GM23338 (cell line): ENCODE data around the gene KDM1A. TPM values are rescaled to one million over a fixed set of nuclear protein-coding genes. Genes with fewer than 3 reads are reported as not detected.

Experiments used
- ATAC-seq: fragments of 200-7000 bp; cut with Tn5 transposase; 3 replicates; pipeline ENCODE4 v1.9.1; 2020
- DNase-seq: peaks from one replicate; pipeline ENCODE4 v3.0.0-alpha.2; 2015; ENCODE audit warnings: low spot score
- H2AFZ ChIP-seq: fragments of 200-600 bp; sonication (generic); 2 replicates; pipeline ENCODE4 v1.8.0; 2016; ENCODE audit warnings: antibody characterized with exemption, mild to moderate bottlenecking, moderate library complexity
- H3F3A ChIP-seq: fragments of 200-600 bp; sonication (generic); replicated peaks from 2 replicates; pipeline ENCODE4 v1.8.0; 2017; ENCODE audit warnings: antibody characterized with exemption, mixed run types, low read depth
- H3K27ac ChIP-seq: fragments of 200-600 bp; sonication (generic); 2 replicates; pipeline ENCODE4 v1.6.1; 2016; ENCODE audit warnings: low read depth
- H3K27me3 ChIP-seq: fragments of 200-600 bp; sonication (generic); 2 replicates; pipeline ENCODE4 v1.8.0; 2016; ENCODE audit warnings: mild to moderate bottlenecking, mixed run types, moderate library complexity; ENCODE audit not compliant: insufficient read depth
- H3K36me3 ChIP-seq: fragments of 200-600 bp; sonication (generic); 2 replicates; pipeline ENCODE4 v1.8.0; 2016; ENCODE audit warnings: mild to moderate bottlenecking; ENCODE audit not compliant: insufficient read depth
- H3K4me1 ChIP-seq: fragments of 200-600 bp; sonication (generic); 2 replicates; pipeline ENCODE4 v1.8.0; 2016; ENCODE audit warnings: mild to moderate bottlenecking, moderate library complexity; ENCODE audit not compliant: insufficient read depth
- H3K4me2 ChIP-seq: fragments of 200-600 bp; sonication (generic); 2 replicates; pipeline ENCODE4 v1.7.1; 2017; ENCODE audit warnings: mixed run types
- H3K4me3 ChIP-seq: fragments of 200-600 bp; sonication (generic); 2 replicates; pipeline ENCODE4 v1.6.1; 2016; ENCODE audit warnings: mixed run types
- H3K79me2 ChIP-seq: fragments of 200-600 bp; sonication (generic); replicated peaks from 2 replicates; pipeline ENCODE4 v1.8.0; 2017; ENCODE audit warnings: mild to moderate bottlenecking; ENCODE audit not compliant: insufficient read depth
- H3K9me2 ChIP-seq: fragments of 200-600 bp; sonication (generic); 2 replicates; pipeline ENCODE4 v1.8.0; 2017; ENCODE audit not compliant: insufficient read depth
- H4K20me1 ChIP-seq: fragments of 200-600 bp; sonication (generic); replicated peaks from 2 replicates; pipeline ENCODE4 v1.8.0; 2017; ENCODE audit warnings: mild to moderate bottlenecking; ENCODE audit not compliant: insufficient read depth
- H3K27ac Mint-ChIP-seq: 2 replicates; pipeline ENCODE4 v1.8.0; 2020; ENCODE audit warnings: inconsistent platforms, mild to moderate bottlenecking, moderate library complexity, mixed read lengths
- H3K27me3 Mint-ChIP-seq: 3 replicates; pipeline ENCODE4 v1.8.0; 2022; ENCODE audit warnings: low read depth, mild to moderate bottlenecking, moderate library complexity, mixed read lengths, inconsistent platforms; ENCODE audit not compliant: insufficient read depth, poor library complexity
- H3K36me3 Mint-ChIP-seq: 3 replicates; pipeline ENCODE4 v1.8.0; 2021; ENCODE audit warnings: low read depth, mild to moderate bottlenecking, inconsistent platforms, moderate library complexity, mixed read lengths
- H3K4me1 Mint-ChIP-seq: 3 replicates; pipeline ENCODE4 v1.8.0; 2020; ENCODE audit warnings: mild to moderate bottlenecking, inconsistent platforms, mixed read lengths
- H3K4me3 Mint-ChIP-seq: 3 replicates; pipeline ENCODE4 v1.8.0; 2021; ENCODE audit warnings: moderate library complexity, mild to moderate bottlenecking, inconsistent platforms, mixed read lengths
- H3K9me3 Mint-ChIP-seq: 3 replicates; pipeline ENCODE4 v1.8.0; 2020; ENCODE audit warnings: moderate library complexity, mild to moderate bottlenecking, inconsistent platforms, mixed read lengths
- CREB1 ChIP-seq: fragments of 250-450 bp; sonication (Bioruptor Pico); IDR thresholded peaks from 2 replicates; pipeline ENCODE4 v1.5.0; 2020; ENCODE audit warnings: low read depth, mild to moderate bottlenecking, moderate library complexity
- EZH2 ChIP-seq: fragments of 200-600 bp; sonication (generic); IDR thresholded peaks from one replicate; pipeline ENCODE4 v1.8.0; 2017; ENCODE audit warnings: antibody characterized with exemption, mild to moderate bottlenecking, low read depth; ENCODE audit not compliant: unreplicated experiment
- EZH2phosphoT487 ChIP-seq: fragments of 200-600 bp; sonication (generic); IDR thresholded peaks from one replicate; pipeline ENCODE4 v1.8.1; 2018; ENCODE audit warnings: antibody characterized with exemption; ENCODE audit not compliant: unreplicated experiment
- JUNB ChIP-seq: IDR thresholded peaks from one replicate; pipeline ENCODE4 v1.6.1; 2016; ENCODE audit warnings: antibody characterized with exemption; ENCODE audit not compliant: unreplicated experiment
- NANOG ChIP-seq: IDR thresholded peaks from 2 replicates; pipeline ENCODE4 v1.6.1; 2016; ENCODE audit warnings: antibody characterized with exemption, borderline replicate concordance
- POLR2AphosphoS5 ChIP-seq: IDR thresholded peaks from 2 replicates; pipeline ENCODE4 v1.6.1; 2016; ENCODE audit warnings: antibody characterized with exemption, low read depth
- STAT1 ChIP-seq: IDR thresholded peaks from one replicate; pipeline ENCODE4 v1.6.1; 2016; ENCODE audit warnings: antibody characterized with exemption; ENCODE audit not compliant: unreplicated experiment
- ZNF114 ChIP-seq: fragments of 250-450 bp; sonication (Bioruptor Pico); IDR thresholded peaks from 2 replicates; pipeline ENCODE4 v1.5.0; 2020; ENCODE audit warnings: mild to moderate bottlenecking, moderate library complexity
- ZNF331 ChIP-seq: fragments of 250-450 bp; sonication (Bioruptor Pico); IDR thresholded peaks from 2 replicates; pipeline ENCODE4 v1.5.0; 2020; ENCODE audit warnings: low read depth, mild to moderate bottlenecking, moderate library complexity
- polyA plus RNA-seq: library from polyadenylated mRNA; unstranded; fragments of >200 nt; fragmentation: Nextera tagmentation; extraction: Ambion mirVana; gene quantifications from 2 replicates; pipeline ENCODE4 v1.2.1, GENCODE V29; 2016
- total RNA-seq: library from RNA; depleted of rRNA; stranded (reverse); fragments of >200 nt; shearing (Covaris generic); gene quantifications from 2 replicates; pipeline ENCODE4 v1.2.3, GENCODE V29; 2014
- TF ChIP-seq, protein P1 (sequence below): IDR thresholded peaks from 2 replicates; pipeline ENCODE4 v1.6.1; 2016; ENCODE audit warnings: antibody characterized with exemption
- TF ChIP-seq, protein P2 (sequence below), 2 experiments: fragments of 200-600 bp in 1 of 2; sonication (generic) in 1 of 2; conservative IDR thresholded peaks; 2 replicates each; pipeline versions ENCODE4 v1.5.1 to v1.6.1; 2016 to 2017; ENCODE audit warnings: antibody characterized with exemption in 2 of 2, low read depth in 2 of 2, mild to moderate bottlenecking in 2 of 2, moderate library complexity in 1 of 2
- TF ChIP-seq, protein P3 (sequence below): IDR thresholded peaks from one replicate; pipeline ENCODE4 v1.6.1; 2018; ENCODE audit warnings: antibody characterized with exemption; ENCODE audit not compliant: unreplicated experiment

KDM1A gene
- total and polyA plus RNA-seq, 2 experiments from 2014 or later, result 86.4 to 252 TPM

DNA sequence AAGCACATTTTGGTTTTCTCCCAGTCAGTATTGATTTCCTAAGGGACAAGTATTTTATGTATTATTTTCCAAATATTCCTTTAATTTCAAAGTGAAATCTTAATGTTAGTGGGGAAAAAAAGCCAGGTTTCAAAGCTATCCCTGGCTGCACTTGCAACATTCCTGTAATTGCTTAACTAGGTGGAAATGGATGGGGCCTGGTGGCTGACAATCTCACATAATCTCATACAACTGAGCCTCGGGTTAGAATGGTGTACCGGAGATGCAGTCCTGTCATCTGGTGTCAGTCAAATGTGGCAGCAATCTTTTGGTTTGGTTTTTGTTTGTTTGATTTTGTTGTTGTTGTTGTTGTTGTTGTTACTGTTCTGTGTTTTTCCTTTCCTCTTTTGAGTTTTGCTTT lies 46.1 kb downstream of the KDM1A start (continued):
- TF ChIP-seq, protein P1, sequence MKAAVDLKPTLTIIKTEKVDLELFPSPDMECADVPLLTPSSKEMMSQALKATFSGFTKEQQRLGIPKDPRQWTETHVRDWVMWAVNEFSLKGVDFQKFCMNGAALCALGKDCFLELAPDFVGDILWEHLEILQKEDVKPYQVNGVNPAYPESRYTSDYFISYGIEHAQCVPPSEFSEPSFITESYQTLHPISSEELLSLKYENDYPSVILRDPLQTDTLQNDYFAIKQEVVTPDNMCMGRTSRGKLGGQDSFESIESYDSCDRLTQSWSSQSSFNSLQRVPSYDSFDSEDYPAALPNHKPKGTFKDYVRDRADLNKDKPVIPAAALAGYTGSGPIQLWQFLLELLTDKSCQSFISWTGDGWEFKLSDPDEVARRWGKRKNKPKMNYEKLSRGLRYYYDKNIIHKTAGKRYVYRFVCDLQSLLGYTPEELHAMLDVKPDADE, result no peak
- TF ChIP-seq NANOG (no peak), JUNB (no peak), EZH2phosphoT487 (no peak), STAT1 (no peak)

DNA sequence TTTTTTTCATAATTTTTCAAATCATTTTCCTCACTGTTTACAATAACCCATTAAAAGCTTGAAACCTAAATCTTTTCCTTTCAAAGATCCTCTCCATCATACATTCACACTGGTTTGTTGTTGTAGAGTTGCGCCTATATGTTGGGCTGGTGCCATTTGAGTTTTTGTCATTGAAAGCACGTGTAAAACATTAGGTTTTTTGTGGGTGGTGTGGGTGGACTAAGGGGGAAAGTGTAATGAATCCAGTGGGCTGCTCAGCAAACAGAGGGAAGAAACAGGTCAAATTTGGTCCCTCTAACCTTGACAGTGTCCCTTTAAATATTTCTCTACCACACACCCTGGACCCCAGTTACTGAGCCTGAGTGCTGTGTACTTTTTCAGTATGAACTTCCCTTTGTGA lies 46.8 kb downstream of the KDM1A start:
- Mint-ChIP-seq H3K9me3 (no peaks in the 10 kb centered on the region), H3K4me1 (no peaks in the 10 kb centered on the region), H3K4me3 (no peak overlapping the region), H3K27me3 (no peaks in the 10 kb centered on the region), H3K36me3 (peaks cover 83% of the 10 kb centered on the region), H3K27ac (no peak overlapping the region)
- Histone ChIP-seq H3F3A (no peaks in the 10 kb centered on the region), H3K4me3 (no peak overlapping the region), H3K9me2 (no peaks in the 10 kb centered on the region), H3K27me3 (no peaks in the 10 kb centered on the region), H3K4me2 (no peak overlapping the region), H4K20me1 (peaks cover 14% of the 10 kb centered on the region; the same call in 1 of the 2 replicates), H2AFZ (no peak overlapping the region), H3K27ac (no peak overlapping the region), H3K36me3 (peaks cover 39% of the 10 kb centered on the region), H3K79me2 (peaks cover 46% of the 10 kb centered on the region), H3K4me1 (no peaks in the 10 kb centered on the region)
- ATAC-seq (no peak), DNase-seq (no peak)
- TF ChIP-seq NANOG (no peak), EZH2 (no peak), POLR2AphosphoS5 (no peak), JUNB (no peak), STAT1 (no peak), EZH2phosphoT487 (no peak), ZNF331 (CRISPR knock-in tag) (no peak), CREB1 (no peak), ZNF114 (CRISPR knock-in tag) (no peak)
- TF ChIP-seq, protein P2, sequence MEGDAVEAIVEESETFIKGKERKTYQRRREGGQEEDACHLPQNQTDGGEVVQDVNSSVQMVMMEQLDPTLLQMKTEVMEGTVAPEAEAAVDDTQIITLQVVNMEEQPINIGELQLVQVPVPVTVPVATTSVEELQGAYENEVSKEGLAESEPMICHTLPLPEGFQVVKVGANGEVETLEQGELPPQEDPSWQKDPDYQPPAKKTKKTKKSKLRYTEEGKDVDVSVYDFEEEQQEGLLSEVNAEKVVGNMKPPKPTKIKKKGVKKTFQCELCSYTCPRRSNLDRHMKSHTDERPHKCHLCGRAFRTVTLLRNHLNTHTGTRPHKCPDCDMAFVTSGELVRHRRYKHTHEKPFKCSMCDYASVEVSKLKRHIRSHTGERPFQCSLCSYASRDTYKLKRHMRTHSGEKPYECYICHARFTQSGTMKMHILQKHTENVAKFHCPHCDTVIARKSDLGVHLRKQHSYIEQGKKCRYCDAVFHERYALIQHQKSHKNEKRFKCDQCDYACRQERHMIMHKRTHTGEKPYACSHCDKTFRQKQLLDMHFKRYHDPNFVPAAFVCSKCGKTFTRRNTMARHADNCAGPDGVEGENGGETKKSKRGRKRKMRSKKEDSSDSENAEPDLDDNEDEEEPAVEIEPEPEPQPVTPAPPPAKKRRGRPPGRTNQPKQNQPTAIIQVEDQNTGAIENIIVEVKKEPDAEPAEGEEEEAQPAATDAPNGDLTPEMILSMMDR (conservative IDR thresholded peaks at IDR 0.05; ENCODE audit: low read depth in 2 of 2), result no peak
- TF ChIP-seq, protein P3, sequence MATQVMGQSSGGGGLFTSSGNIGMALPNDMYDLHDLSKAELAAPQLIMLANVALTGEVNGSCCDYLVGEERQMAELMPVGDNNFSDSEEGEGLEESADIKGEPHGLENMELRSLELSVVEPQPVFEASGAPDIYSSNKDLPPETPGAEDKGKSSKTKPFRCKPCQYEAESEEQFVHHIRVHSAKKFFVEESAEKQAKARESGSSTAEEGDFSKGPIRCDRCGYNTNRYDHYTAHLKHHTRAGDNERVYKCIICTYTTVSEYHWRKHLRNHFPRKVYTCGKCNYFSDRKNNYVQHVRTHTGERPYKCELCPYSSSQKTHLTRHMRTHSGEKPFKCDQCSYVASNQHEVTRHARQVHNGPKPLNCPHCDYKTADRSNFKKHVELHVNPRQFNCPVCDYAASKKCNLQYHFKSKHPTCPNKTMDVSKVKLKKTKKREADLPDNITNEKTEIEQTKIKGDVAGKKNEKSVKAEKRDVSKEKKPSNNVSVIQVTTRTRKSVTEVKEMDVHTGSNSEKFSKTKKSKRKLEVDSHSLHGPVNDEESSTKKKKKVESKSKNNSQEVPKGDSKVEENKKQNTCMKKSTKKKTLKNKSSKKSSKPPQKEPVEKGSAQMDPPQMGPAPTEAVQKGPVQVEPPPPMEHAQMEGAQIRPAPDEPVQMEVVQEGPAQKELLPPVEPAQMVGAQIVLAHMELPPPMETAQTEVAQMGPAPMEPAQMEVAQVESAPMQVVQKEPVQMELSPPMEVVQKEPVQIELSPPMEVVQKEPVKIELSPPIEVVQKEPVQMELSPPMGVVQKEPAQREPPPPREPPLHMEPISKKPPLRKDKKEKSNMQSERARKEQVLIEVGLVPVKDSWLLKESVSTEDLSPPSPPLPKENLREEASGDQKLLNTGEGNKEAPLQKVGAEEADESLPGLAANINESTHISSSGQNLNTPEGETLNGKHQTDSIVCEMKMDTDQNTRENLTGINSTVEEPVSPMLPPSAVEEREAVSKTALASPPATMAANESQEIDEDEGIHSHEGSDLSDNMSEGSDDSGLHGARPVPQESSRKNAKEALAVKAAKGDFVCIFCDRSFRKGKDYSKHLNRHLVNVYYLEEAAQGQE, result no peak
- TF ChIP-seq, protein P1, result no peak
